T47D (cell line): ENCODE data around the gene SMAD7.
A peak's percentile ranks its signal among the peaks of the same experiment; 100 is the strongest.

ENCODE experiments used
- DNase-seq, 2 experiments: peaks; one replicate each; pipeline versions ENCODE4 v3.0.0 to v3.0.0-alpha.2; 2011 to 2012; ENCODE audit warnings: low read depth in 1 of 2, low spot score in 1 of 2
- JUND ChIP-seq: IDR thresholded peaks from 2 replicates; pipeline ENCODE4 v1.6.1; 2012; ENCODE audit warnings: low read depth
- in situ Hi-C: cut with HindIII; loops from 2 replicates; pipeline ENCODE4 v1.10.0; 2016; ENCODE audit warnings: low sequenced_read_pairs, low pct_unique_long_range_greater_than_20kb

The SMAD7 gene, protein sequence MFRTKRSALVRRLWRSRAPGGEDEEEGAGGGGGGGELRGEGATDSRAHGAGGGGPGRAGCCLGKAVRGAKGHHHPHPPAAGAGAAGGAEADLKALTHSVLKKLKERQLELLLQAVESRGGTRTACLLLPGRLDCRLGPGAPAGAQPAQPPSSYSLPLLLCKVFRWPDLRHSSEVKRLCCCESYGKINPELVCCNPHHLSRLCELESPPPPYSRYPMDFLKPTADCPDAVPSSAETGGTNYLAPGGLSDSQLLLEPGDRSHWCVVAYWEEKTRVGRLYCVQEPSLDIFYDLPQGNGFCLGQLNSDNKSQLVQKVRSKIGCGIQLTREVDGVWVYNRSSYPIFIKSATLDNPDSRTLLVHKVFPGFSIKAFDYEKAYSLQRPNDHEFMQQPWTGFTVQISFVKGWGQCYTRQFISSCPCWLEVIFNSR

GRCh38 chr18:48950536-48951447, at the start of gene SMAD7:
TSS of gene SMAD7 (minus strand) at chr18:48950965. CDS start at chr18:48950424, 541 bp downstream.
- in situ Hi-C loops, result no loop called here
- peak in 1 of 2 experiments; percentile 30 for DNase-seq
- no peak for TF ChIP-seq JUND

DNA sequence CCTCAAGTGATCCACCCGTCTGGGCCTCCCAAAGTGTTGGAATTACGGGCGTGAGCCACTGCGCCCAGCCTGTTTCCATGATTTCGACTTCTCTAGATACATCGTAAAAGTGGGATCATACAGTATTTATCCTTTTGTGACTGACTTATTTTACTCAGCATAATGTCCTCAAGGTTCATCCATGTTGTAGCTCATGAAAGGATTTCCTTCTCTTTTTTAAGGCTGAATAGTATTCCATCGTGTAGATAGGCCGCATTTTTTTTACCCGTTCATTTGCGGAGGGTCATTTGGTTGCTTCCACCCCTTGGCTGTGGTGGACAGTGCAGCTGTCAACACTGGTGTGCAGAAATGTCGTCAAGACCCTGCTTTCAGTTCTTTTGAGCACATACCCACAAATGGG, 48.8 kb upstream of the SMAD7 start:
- no peak for DNase-seq
- in situ Hi-C loops, result no loop called here
- no peak for TF ChIP-seq JUND

GRCh38 chr18:48997985-48998831, 47.4 kb upstream of the SMAD7 start:
- no peak for DNase-seq
- no peak for TF ChIP-seq JUND
- in situ Hi-C loops, result no loop called here

DNA sequence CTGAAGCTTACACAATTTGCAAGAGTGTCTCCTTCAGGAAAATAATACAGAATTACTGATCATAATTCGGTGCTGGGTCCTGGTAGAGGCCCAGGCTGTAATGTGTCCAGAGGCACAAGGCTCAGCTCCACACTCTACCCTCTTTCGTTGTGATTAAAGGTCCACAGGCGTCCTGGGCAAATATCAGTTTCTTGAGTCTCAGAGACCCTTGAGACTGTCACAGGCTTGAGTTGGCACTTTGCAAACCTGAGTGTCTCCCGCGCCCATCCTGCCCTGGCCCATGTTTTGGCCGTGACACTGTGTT, 46.9 kb upstream of the SMAD7 start:
- in situ Hi-C loops, result no loop called here
- no peak for DNase-seq
- TF ChIP-seq JUND, result no peak

- no peak for TF ChIP-seq JUND
- in situ Hi-C loops, result no loop called here
- peak in 1 of 2 experiments; percentile 54 for DNase-seq
Observed at GRCh38 chr18:48996901-48997463, 46.2 kb upstream of the SMAD7 start.

- DNase-seq, result no peak
- no peak for TF ChIP-seq JUND
- in situ Hi-C loops, result no loop called here
Observed at GRCh38 chr18:48996041-48996440, 45.3 kb upstream of the SMAD7 start.

GRCh38 chr18:48994926-48995835, 44.4 kb upstream of the SMAD7 start:
- DNase-seq, result no peak
- in situ Hi-C loops, result no loop called here
- no peak for TF ChIP-seq JUND

DNA sequence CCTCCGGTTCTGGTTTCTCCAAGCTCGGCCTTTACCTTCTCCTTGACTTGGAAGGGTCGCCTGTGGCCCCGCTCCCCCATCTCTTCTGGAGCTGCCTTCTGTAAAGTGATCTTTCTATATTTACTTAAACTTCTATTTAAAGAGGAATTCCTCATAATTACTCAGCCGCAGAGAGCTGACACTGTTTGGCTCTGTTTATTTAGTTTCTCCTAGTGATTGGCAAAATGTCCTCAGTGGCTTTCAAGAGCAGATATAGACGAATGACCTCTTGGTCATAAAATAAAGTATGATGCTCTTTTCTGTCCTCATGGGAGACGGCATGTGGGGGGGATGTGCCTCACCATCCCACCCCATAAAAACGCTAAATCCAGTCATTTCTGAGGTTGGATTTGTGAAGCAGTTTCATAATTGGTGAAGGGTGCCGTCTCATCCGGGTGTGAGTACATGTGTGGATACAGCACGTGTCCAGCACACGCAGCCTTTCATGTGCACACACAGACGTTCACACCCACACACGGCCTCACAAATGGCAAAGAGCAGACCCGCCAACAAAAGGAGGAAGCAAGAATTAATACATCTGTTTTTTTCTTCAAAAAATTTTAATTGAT, 43.4 kb upstream of the SMAD7 start:
- no peak for TF ChIP-seq JUND
- in situ Hi-C loops, result no loop called here
- no peak for DNase-seq

DNA sequence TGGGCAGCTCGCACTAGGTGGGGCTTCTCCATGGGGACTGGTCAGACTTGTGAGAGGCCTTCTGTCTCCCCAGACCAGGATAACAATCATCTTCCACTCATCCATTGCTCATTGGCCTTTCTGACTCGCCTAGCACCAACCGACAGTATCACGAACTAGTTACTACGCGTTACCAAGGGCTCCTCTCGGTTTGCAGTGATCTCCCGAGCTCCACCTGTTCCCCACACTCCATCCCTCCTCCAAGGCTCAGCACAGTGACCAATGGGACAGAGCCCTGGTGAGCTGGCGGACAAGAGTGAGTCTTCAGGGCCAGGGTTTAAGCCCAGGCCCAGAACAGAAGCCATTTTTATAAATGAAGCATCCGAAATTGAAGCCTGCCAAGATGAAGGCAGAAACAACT, 42.8 kb upstream of the SMAD7 start:
- in situ Hi-C loops, result no loop called here
- no peak for TF ChIP-seq JUND
- DNase-seq, result no peak

GRCh38 chr18:48992791-48993555, 42.2 kb upstream of the SMAD7 start:
- no peak for TF ChIP-seq JUND
- in situ Hi-C loops, result no loop called here
- no peak for DNase-seq
